Measurements from ENCODE around the gene HOXC13.

HOXC13 gene

GRCh38 chr12:53969588-53970259 lies 31.1 kb downstream of the HOXC13 start:
- in situ Hi-C loops (cut with HindIII; ENCODE audit: low sequenced_read_pairs) = no loop called here

GRCh38 chr12:53970451-53970850 lies 31.8 kb downstream of the HOXC13 start:
- in situ Hi-C loops (cut with HindIII; ENCODE audit: low sequenced_read_pairs) = no loop called here

- in situ Hi-C loops (cut with HindIII; ENCODE audit: low sequenced_read_pairs) = no loop called here
These were observed 32.5 kb downstream of the HOXC13 start for GRCh38 chr12:53971129-53971528.

GRCh38 chr12:53971686-53972085 lies 33.1 kb downstream of the HOXC13 start:
- in situ Hi-C loops (cut with HindIII; ENCODE audit: low sequenced_read_pairs) = no loop called here

GRCh38 chr12:53972152-53972702 lies 33.6 kb downstream of the HOXC13 start:
- in situ Hi-C loops (cut with HindIII; ENCODE audit: low sequenced_read_pairs) = no loop called here

GRCh38 chr12:53972722-53973235 lies 34.1 kb downstream of the HOXC13 start, which contains the start of gene HOXC11:
HOXC11 (plus strand) TSS chr12:53973126; CDS start chr12:53973242, 116 bp downstream.
- in situ Hi-C loops (cut with HindIII; ENCODE audit: low sequenced_read_pairs) = no loop called here

GRCh38 chr12:53973236-53974042 lies 34.8 kb downstream of the HOXC13 start:
- in situ Hi-C loops (cut with HindIII; ENCODE audit: low sequenced_read_pairs) = no loop called here

- in situ Hi-C loops (cut with HindIII; ENCODE audit: low sequenced_read_pairs) = no loop called here
These were observed 35.7 kb downstream of the HOXC13 start, which contains the start of gene HOTAIR for GRCh38 chr12:53974084-53975063. HOTAIR (minus strand) TSS chr12:53974954.

GRCh38 chr12:53975064-53975471 lies 36.4 kb downstream of the HOXC13 start:
- in situ Hi-C loops (cut with HindIII; ENCODE audit: low sequenced_read_pairs) = no loop called here

- in situ Hi-C loops (cut with HindIII; ENCODE audit: low sequenced_read_pairs) = no loop called here
These were observed 37.0 kb downstream of the HOXC13 start for GRCh38 chr12:53975479-53976152.

- in situ Hi-C loops (cut with HindIII; ENCODE audit: low sequenced_read_pairs) = no loop called here
These were observed 37.7 kb downstream of the HOXC13 start for GRCh38 chr12:53976172-53976822.

GRCh38 chr12:53976823-53977595 lies 38.4 kb downstream of the HOXC13 start:
- in situ Hi-C loops (cut with HindIII; ENCODE audit: low sequenced_read_pairs) = no loop called here

GRCh38 chr12:53977596-53978445 lies 39.2 kb downstream of the HOXC13 start:
- in situ Hi-C loops (cut with HindIII; ENCODE audit: low sequenced_read_pairs) = no loop called here

- in situ Hi-C loops (cut with HindIII; ENCODE audit: low sequenced_read_pairs) = no loop called here
These were observed 40.1 kb downstream of the HOXC13 start for GRCh38 chr12:53978477-53979356.

- in situ Hi-C loops (cut with HindIII; ENCODE audit: low sequenced_read_pairs) = no loop called here
These were observed 41.6 kb downstream of the HOXC13 start for GRCh38 chr12:53980104-53980801.

Measured in DLD1 (cell line).